GM10266 (cell line): ENCODE measurements around the gene SLC29A3.

ENCODE experiments used
- DNase-seq: peaks from one replicate; pipeline ENCODE4 v3.0.0; 2012; ENCODE audit errors: extremely low spot score
- TF ChIP-seq, protein P1 (sequence below): IDR thresholded peaks from 2 replicates; pipeline ENCODE4 v1.5.1; 2012; ENCODE audit warnings: mild to moderate bottlenecking, low read depth; ENCODE audit not compliant: control insufficient read depth, insufficient read depth; ENCODE audit errors: missing control alignments

SLC29A3 gene

DNA sequence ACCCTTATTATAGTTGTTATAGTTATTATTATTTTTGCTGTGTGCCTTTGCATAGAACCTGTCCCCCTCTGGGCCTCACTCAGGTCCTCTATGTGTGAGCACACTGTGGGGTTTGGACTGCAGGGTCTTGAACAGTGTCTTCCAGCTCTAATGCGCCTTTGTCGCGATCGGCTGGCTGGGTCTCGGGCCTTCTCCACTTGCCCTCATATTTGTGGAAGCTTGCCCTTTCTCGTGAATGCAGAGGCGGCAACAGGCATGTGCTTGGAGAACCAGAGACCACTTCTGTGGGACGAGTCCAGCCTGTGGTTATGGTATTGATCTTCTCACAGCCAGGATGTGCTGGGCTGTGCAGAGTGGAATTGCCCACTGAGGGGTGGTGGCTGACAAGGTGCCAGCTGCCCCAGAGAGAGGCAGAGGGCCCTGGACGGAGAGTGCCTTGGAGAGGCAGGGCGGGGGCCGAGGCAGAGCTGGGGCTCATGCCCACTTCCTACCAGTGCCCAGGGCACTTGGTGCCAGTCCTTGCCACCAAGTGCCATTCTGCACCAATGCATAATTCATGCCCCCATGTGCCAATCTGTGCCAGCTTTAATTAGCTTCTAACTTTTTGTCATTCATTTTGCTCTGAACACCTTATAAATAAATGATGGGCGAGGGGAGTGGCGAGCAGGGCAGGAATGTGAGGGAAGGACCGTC, 70.9 kb downstream of the SLC29A3 start:
- TF ChIP-seq, protein P1, sequence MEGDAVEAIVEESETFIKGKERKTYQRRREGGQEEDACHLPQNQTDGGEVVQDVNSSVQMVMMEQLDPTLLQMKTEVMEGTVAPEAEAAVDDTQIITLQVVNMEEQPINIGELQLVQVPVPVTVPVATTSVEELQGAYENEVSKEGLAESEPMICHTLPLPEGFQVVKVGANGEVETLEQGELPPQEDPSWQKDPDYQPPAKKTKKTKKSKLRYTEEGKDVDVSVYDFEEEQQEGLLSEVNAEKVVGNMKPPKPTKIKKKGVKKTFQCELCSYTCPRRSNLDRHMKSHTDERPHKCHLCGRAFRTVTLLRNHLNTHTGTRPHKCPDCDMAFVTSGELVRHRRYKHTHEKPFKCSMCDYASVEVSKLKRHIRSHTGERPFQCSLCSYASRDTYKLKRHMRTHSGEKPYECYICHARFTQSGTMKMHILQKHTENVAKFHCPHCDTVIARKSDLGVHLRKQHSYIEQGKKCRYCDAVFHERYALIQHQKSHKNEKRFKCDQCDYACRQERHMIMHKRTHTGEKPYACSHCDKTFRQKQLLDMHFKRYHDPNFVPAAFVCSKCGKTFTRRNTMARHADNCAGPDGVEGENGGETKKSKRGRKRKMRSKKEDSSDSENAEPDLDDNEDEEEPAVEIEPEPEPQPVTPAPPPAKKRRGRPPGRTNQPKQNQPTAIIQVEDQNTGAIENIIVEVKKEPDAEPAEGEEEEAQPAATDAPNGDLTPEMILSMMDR, result no peak
- DNase-seq, result no peak

DNA sequence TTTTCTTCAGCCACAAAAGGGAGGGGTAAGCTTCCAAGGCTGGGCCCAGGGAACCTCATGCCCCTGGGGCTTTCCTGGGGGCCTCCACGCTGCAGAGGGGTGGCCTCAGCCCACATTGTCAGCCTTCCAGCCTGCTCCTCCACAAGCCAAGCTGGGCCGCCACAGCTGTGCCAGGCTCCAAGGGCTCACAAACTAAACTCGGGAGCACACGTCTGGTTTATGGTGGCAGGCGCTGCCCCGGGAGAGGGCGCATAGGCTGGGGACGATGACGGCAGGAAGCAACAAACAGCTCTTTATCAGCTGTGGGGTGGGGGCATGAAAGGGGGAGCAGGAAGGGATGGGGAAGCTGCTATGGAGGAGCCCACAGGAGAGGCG, 71.4 kb downstream of the SLC29A3 start:
- TF ChIP-seq, protein P1, result no peak
- DNase-seq, result no peak

DNA sequence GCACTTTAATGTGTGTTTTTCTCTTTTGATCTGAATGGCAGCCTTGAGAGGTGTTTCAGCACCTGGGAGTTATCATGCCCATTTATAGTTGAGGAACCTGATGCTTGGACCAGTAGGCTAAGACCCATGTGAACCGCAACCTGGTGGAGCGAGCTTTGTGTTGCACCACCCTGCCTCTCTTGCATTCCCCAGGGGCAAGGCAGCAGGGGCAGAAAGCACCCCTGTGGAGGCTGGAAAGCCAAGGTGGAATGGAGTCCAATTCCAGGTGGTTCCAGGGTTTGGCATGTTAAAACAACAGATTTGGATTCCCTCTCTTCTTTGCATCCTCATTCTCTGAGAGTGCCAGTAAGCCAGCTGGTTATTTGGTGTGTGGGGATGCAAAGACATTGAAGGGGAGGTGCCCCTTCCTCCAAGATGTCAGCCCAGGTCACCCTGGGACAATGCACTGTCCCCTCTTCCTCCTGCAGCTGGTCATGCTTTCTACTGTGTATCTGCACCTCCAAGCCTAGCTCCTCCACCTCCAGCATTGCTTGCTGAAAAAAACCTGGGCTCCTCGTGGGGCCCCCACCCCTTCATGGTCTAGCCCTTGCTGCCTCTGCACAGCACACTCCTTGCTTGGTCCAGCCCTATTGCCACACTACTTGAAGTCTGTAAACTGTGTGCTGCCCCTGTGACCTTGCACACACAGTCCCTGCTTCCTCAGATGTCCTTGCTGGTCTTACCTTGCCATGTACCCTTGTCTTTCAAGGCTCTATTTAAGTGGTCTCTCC, 72.0 kb downstream of the SLC29A3 start:
- no peak for DNase-seq
- TF ChIP-seq, protein P1, result no peak

DNA sequence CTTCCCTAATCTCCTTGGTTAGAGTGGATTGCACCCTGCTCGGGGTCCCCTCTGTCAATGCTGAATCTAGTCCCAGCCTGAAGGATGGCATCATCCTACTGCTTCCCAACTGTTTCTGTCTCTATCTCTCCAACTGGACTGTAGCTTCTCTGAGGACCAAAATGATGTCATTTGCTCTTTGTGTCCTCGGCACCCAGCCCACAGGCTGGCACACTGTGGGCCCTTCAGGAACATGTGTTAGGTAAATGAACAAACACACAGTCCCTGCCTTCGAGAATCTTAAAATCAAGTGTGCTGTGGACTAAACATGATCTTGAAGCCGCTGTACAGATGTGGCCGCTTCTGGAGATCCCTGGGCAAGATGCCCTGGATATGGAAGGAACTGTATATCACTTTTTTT, 72.6 kb downstream of the SLC29A3 start:
- TF ChIP-seq, protein P1, result no peak
- no peak for DNase-seq

DNA sequence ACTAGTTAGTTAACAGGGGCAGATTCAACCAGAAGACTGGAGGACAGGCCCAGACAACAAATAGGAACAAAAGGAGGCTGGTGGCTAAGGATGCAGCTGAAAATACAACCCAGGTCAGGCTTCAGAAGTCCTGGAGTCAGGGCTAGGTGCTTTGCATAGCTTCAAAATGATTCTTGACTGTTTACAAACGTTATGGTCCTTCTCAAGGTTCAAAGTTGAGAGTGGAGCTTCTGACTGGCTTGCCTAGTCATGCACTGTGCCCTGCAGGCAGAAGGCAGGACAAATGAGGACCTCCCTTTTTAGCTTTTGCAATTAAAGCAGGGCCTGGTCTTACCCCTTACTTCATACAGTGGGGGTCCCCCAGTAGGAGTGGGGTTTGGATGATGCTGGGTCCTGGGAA, 73.2 kb downstream of the SLC29A3 start:
- TF ChIP-seq, protein P1, result no peak
- DNase-seq, result no peak

DNA sequence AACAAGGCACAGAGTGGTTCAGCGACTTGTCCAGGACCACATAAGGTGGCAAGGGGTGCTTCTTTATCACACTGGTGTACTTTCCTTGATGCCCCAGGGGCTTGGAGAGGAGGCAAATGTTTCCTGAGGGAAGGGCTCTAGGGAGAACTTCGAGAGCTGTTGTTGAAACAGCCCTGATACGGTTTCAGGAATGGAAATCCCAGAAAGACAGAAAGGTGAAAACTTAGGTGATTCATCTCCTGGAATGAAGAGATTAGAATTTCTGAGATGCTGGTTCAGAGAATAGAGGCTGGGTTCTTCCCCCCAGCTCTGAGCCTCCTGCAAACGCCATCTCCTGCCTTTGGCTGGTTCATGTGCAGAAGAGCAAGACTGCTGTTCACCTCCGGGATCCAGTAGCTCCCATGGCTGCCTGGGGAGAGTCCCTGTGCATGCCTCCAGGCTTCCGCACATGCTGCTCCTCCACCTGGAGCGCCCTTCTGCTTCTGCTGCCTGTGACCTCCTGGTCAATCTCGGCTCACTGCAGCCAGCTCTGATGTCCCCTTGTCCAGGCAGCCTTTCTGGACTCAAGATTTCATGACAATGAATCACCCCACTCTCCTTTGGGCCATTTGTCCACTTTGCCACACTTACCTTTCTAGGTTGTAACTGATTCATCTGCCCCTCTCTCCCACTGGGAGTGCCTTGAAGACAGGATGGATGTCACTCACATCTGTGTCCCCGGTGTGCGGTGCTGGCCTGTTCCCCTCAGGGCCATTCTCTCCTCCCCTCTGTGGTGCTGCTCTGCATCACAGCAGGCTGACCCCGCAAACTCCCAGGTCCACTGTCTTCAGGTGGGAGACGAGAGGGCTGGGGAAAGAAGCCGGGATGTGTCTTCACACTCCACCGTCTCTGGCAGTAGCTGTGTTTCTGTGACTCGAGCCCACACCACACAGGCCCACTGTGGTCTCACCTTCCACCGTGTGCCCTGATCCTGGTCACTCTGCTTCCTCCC, 74.0 kb downstream of the SLC29A3 start:
- no peak for DNase-seq

More for the DNA sequence above, 74.0 kb downstream of the SLC29A3 start:
- TF ChIP-seq, protein P1, result no peak
